Fibroblast of lung (primary cell): ENCODE measurements around the gene TTF1. TPM values are rescaled to one million over a fixed set of nuclear protein-coding genes. Genes with fewer than 3 reads are reported as not detected.

ENCODE experiments used
- DNase-seq, 2 donors: peaks; one replicate each; pipeline versions ENCODE4 v3.0.0 to v3.0.0-alpha.2; 2010; ENCODE audit warnings: low read depth in 2 of 2
- H2AFZ ChIP-seq: 2 replicates; pipeline ENCODE4 v1.5.1; 2012; ENCODE audit warnings: low read length, control low read depth, inconsistent platforms
- H3K27ac ChIP-seq: 2 replicates; pipeline ENCODE4 v1.5.1; 2011; ENCODE audit warnings: low read length, control low read depth; ENCODE audit not compliant: insufficient read depth
- H3K27me3 ChIP-seq: 2 replicates; pipeline ENCODE4 v1.5.1; 2011; ENCODE audit warnings: mild to moderate bottlenecking, low read length; ENCODE audit not compliant: control insufficient read depth, insufficient read depth
- H3K36me3 ChIP-seq: 2 replicates; pipeline ENCODE4 v1.5.1; 2011; ENCODE audit warnings: low read length; ENCODE audit not compliant: control insufficient read depth, insufficient read depth
- H3K4me1 ChIP-seq: 2 replicates; pipeline ENCODE4 v1.5.1; 2011; ENCODE audit warnings: low read length; ENCODE audit not compliant: control insufficient read depth, insufficient read depth; ENCODE audit errors: extremely low read depth
- H3K4me2 ChIP-seq: 2 replicates; pipeline ENCODE4 v1.5.1; 2011; ENCODE audit warnings: low read length, control low read depth; ENCODE audit not compliant: insufficient read depth; ENCODE audit errors: extremely low read depth
- H3K4me3 ChIP-seq, 4 experiments: fragments of 200-600 bp in 1 of 4; sonication (generic) in 1 of 4; replicated peaks in 1 of 4; 2 replicates each; pipeline ENCODE4 v1.5.1; 2011 to 2016; ENCODE audit warnings: low read length in 4 of 4, low read depth in 3 of 4, mild to moderate bottlenecking in 3 of 4, control low read depth in 2 of 4, inconsistent platforms in 1 of 4, mixed read lengths in 1 of 4; ENCODE audit not compliant: insufficient read depth in 1 of 4; ENCODE audit errors: control extremely low read depth in 1 of 4
- H3K79me2 ChIP-seq: 2 replicates; pipeline ENCODE4 v1.5.1; 2012; ENCODE audit warnings: mild to moderate bottlenecking, low read length, inconsistent platforms; ENCODE audit not compliant: control insufficient read depth, insufficient read depth
- H3K9ac ChIP-seq: 2 replicates; pipeline ENCODE4 v1.5.1; 2011; ENCODE audit warnings: mild to moderate bottlenecking, low read length, control low read depth; ENCODE audit not compliant: insufficient read depth
- H3K9me3 ChIP-seq: 2 replicates; pipeline ENCODE4 v1.5.1; 2012; ENCODE audit warnings: low read depth, low read length; ENCODE audit not compliant: control insufficient read depth, insufficient read depth
- H4K20me1 ChIP-seq: 2 replicates; pipeline ENCODE4 v1.5.1; 2011; ENCODE audit warnings: low read length; ENCODE audit not compliant: control insufficient read depth, insufficient read depth; ENCODE audit errors: extremely low read depth
- EZH2 ChIP-seq: IDR thresholded peaks from 2 replicates; pipeline ENCODE4 v1.5.1; 2012; ENCODE audit warnings: low read length, control low read depth, mild to moderate bottlenecking; ENCODE audit errors: missing control alignments
- polyA plus RNA-seq, 2 donors: library from polyadenylated mRNA; depleted of rRNA in 1 of 2; stranded (reverse) in 1 of 2; unstranded in 1 of 2; fragments of >200 nt; gene quantifications; 2 replicates each; pipeline ENCODE4 v1.2.1, GENCODE V29; 2011 to 2012; ENCODE audit warnings: missing spikeins in 1 of 2
- total RNA-seq: library from RNA; depleted of rRNA; stranded (reverse); fragments of >200 nt; gene quantifications from 2 replicates; pipeline ENCODE4 v1.2.1, GENCODE V29; 2014
- TF ChIP-seq, protein P1 (sequence below), 2 donors: IDR thresholded peaks in 1 of 2; conservative IDR thresholded peaks in 1 of 2; 1 replicate in 1 of 2; 2 replicates in 1 of 2; pipeline ENCODE4 v1.5.1; 2011 to 2012; ENCODE audit warnings: low read length in 2 of 2, control low read depth in 1 of 2, inconsistent platforms in 1 of 2, low read depth in 1 of 2, mild to moderate bottlenecking in 1 of 2

Gene TTF1
- total and polyA plus RNA-seq, 2 donors (not counting 1 experiment from before 2014, with no cell fraction given) = 6.9 to 11.6 TPM

DNA sequence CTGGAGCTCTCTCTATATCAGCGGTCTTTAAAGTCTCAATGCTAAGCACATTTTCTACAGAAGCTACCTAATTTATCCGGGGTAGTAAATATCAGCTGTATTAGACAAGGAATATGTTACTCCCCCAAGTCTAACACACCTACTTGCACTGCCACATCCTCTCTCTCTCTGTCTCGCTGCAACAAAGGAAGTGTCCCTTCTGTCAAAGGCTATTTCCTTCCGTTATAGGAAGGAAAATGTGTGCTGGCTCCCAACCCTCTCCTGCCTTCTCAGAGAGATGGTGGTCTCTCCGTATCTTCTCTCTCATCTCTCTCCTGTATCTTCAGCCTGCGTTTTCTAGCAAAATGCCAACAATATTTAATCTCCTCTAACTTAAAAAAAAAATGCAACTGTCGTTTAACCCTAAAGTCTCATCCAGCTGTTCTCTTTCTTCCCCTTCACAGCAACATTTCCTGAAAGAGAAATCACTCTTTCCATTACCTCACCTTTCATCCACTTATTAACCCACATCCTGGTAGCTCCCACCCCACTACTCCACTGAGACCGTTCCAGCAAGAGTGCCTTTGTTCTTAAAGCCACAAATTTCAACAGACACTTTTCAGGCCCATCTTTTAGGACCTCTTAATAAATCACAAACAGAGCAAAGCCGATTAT, 2.3 kb downstream of the TTF1 start:
- DNase-seq = peak in 1 of 2 donors; percentile 40
- Histone ChIP-seq H3K27ac (no peak overlapping the region), H4K20me1 (no peaks in the 10 kb centered on the region), H3K79me2 (peaks cover 17% of the 10 kb centered on the region), H3K9ac (no peak overlapping the region), H2AFZ (no peak overlapping the region), H3K27me3 (no peaks in the 10 kb centered on the region), H3K9me3 (no peaks in the 10 kb centered on the region), H3K4me3 (no peak overlapping the region), H3K36me3 (peaks cover 2% of the 10 kb centered on the region), H3K4me1 (peaks cover 4% of the 10 kb centered on the region), H3K4me2 (no peak overlapping the region)
- TF ChIP-seq, protein P1, sequence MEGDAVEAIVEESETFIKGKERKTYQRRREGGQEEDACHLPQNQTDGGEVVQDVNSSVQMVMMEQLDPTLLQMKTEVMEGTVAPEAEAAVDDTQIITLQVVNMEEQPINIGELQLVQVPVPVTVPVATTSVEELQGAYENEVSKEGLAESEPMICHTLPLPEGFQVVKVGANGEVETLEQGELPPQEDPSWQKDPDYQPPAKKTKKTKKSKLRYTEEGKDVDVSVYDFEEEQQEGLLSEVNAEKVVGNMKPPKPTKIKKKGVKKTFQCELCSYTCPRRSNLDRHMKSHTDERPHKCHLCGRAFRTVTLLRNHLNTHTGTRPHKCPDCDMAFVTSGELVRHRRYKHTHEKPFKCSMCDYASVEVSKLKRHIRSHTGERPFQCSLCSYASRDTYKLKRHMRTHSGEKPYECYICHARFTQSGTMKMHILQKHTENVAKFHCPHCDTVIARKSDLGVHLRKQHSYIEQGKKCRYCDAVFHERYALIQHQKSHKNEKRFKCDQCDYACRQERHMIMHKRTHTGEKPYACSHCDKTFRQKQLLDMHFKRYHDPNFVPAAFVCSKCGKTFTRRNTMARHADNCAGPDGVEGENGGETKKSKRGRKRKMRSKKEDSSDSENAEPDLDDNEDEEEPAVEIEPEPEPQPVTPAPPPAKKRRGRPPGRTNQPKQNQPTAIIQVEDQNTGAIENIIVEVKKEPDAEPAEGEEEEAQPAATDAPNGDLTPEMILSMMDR (conservative IDR thresholded peaks at IDR 0.05 in 1 of 2, IDR thresholded peaks at IDR 0.05 in 1 of 2; ENCODE audit: low read depth in 1 of 2, low read length in 2 of 2) = no peak
- no peak for TF ChIP-seq EZH2

DNA sequence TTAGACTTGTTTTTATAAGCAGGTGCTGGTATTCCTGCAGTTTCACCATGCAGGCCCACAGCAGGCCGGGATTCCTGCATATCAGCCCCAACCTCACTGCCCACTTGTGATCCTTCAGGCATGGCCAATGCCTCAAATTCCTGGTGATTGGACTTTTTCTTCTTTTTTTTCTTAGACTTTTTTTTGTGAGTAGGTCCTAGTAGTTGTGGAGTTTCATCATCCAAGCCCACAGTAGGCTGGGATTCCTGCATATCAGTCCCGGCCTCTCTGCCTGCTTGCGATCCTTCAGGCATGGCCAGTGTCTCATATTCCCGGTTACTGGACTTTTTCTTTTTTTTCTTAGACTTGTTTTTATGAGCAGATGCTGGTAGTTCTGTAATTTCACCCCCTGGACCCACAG, 4.8 kb downstream of the TTF1 start:
- H3K4me2 ChIP-seq = no peak overlapping the region
- peaks cover 4% of the 10 kb centered on the region for H3K4me1 ChIP-seq
- H3K27me3 ChIP-seq = no peaks in the 10 kb centered on the region
- no peak for TF ChIP-seq EZH2
- TF ChIP-seq, protein P1 (conservative IDR thresholded peaks at IDR 0.05 in 1 of 2, IDR thresholded peaks at IDR 0.05 in 1 of 2; ENCODE audit: low read depth in 1 of 2, low read length in 2 of 2) = no peak
- H3K4me3 ChIP-seq = no peak overlapping the region
- H2AFZ ChIP-seq = no peak overlapping the region
- no peak for DNase-seq
- H3K79me2 ChIP-seq = peaks cover 17% of the 10 kb centered on the region
- H4K20me1 ChIP-seq = no peaks in the 10 kb centered on the region
- H3K27ac ChIP-seq = no peak overlapping the region
- peaks cover 5% of the 10 kb centered on the region for H3K36me3 ChIP-seq
- no peaks in the 10 kb centered on the region for H3K9me3 ChIP-seq
- no peak overlapping the region for H3K9ac ChIP-seq

DNA sequence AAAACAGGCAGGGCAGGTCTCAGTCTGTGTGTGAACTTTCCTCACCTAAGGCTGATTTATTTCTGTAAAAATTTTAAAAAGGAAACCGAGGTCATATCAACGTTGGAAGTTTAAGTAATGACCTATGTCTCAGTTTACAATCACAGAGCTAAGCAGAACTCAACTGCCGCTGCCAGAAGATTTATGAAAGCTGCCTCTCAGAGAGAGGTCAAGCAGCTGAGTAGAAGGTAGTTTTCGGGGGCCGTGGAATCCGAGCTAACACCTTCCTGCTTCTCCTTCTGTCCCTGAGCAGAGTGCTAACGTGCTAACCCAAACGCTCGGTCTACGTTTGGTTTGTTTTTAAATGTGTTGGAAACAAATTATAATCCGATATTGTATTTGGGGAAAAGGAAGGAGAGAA, 11.1 kb downstream of the TTF1 start:
- H3K9me3 ChIP-seq = no peaks in the 10 kb centered on the region
- TF ChIP-seq EZH2 = no peak
- TF ChIP-seq, protein P1 (conservative IDR thresholded peaks at IDR 0.05 in 1 of 2, IDR thresholded peaks at IDR 0.05 in 1 of 2; ENCODE audit: low read depth in 1 of 2, low read length in 2 of 2) = no peak
- H3K79me2 ChIP-seq = no peaks in the 10 kb centered on the region
- H3K27me3 ChIP-seq = no peaks in the 10 kb centered on the region
- peaks cover 9% of the 10 kb centered on the region for H3K36me3 ChIP-seq
- no peak overlapping the region for H3K27ac ChIP-seq
- no peak overlapping the region for H3K4me3 ChIP-seq
- no peak overlapping the region for H3K9ac ChIP-seq
- H3K4me2 ChIP-seq = no peak overlapping the region
- H2AFZ ChIP-seq = no peak overlapping the region
- DNase-seq = no peak
- H3K4me1 ChIP-seq = no peaks in the 10 kb centered on the region
- no peaks in the 10 kb centered on the region for H4K20me1 ChIP-seq
